HG03521 (cell line): ENCODE data around the gene PIP4K2A.

Experiments
- ATAC-seq: cut with Tn5 transposase; IDR thresholded peaks from one replicate; pipeline ENCODE4 v1.9.1; 2021; ENCODE audit warnings: mild to moderate bottlenecking, moderate library complexity; ENCODE audit not compliant: unreplicated experiment

PIP4K2A gene

GRCh38 chr10:22670788-22671187 is 43.6 kb downstream of the PIP4K2A start:
- ATAC-seq = no peak

GRCh38 chr10:22669163-22669711 is 45.1 kb downstream of the PIP4K2A start:
- ATAC-seq = peak; percentile 35

GRCh38 chr10:22667093-22667480 is 47.3 kb downstream of the PIP4K2A start:
- no peak for ATAC-seq

- ATAC-seq = peak; percentile 73
Measured at GRCh38 chr10:22666287-22667092, 47.9 kb downstream of the PIP4K2A start.

- ATAC-seq = no peak
Measured at GRCh38 chr10:22665329-22665728, 49.0 kb downstream of the PIP4K2A start.

- no peak for ATAC-seq
Measured at GRCh38 chr10:22662733-22663330, 51.5 kb downstream of the PIP4K2A start.

- no peak for ATAC-seq
Measured at GRCh38 chr10:22659866-22660265, 54.5 kb downstream of the PIP4K2A start.

- ATAC-seq = no peak
Measured at GRCh38 chr10:22658745-22659410, 55.5 kb downstream of the PIP4K2A start.

GRCh38 chr10:22657566-22658225 is 56.7 kb downstream of the PIP4K2A start:
- no peak for ATAC-seq

GRCh38 chr10:22657024-22657423 is 57.4 kb downstream of the PIP4K2A start:
- ATAC-seq = no peak

- no peak for ATAC-seq
Measured at GRCh38 chr10:22656036-22656435, 58.3 kb downstream of the PIP4K2A start.

GRCh38 chr10:22655312-22655981 is 58.9 kb downstream of the PIP4K2A start:
- ATAC-seq = no peak

GRCh38 chr10:22652988-22653481 is 61.3 kb downstream of the PIP4K2A start:
- ATAC-seq = no peak

GRCh38 chr10:22651276-22651980 is 63.0 kb downstream of the PIP4K2A start:
- no peak for ATAC-seq

- ATAC-seq = no peak
Measured at GRCh38 chr10:22649994-22650393, 64.4 kb downstream of the PIP4K2A start.

GRCh38 chr10:22649390-22649841 is 65.0 kb downstream of the PIP4K2A start:
- no peak for ATAC-seq

- ATAC-seq = no peak
Measured at GRCh38 chr10:22648547-22648961, 65.8 kb downstream of the PIP4K2A start.

- no peak for ATAC-seq
Measured at GRCh38 chr10:22647244-22647643, 67.1 kb downstream of the PIP4K2A start.

GRCh38 chr10:22646388-22646853 is 68.0 kb downstream of the PIP4K2A start:
- ATAC-seq = peak; percentile 60
